Measurements from ENCODE around the gene H2BK1. TPM values are rescaled to one million over a fixed set of nuclear protein-coding genes. Genes with fewer than 3 reads are reported as not detected.

Gene H2BK1
- total and polyA plus RNA-seq, 10 donors: 0.24 TPM; not detected in 9

GRCh38 chr7:151226560-151226874 lies 16.2 kb upstream of the H2BK1 start:
- H3K4me1 ChIP-seq: peaks cover 14 to 40% (median 29%) of the 10 kb centered on the region in 6 donors
- intact Hi-C loops (cut with DNase I; ENCODE audit: low total_unique reads): no loop called here
- DNase-seq: no peak
- peaks cover 4 to 39% (median 34%) of the 10 kb centered on the region in 6 donors for H3K36me3 ChIP-seq
- TF ChIP-seq POLR2A (IDR thresholded peaks at IDR 0.05) (no peak), POLR2AphosphoS5 (IDR thresholded peaks at IDR 0.05) (no peak)
- TF ChIP-seq, protein P1, sequence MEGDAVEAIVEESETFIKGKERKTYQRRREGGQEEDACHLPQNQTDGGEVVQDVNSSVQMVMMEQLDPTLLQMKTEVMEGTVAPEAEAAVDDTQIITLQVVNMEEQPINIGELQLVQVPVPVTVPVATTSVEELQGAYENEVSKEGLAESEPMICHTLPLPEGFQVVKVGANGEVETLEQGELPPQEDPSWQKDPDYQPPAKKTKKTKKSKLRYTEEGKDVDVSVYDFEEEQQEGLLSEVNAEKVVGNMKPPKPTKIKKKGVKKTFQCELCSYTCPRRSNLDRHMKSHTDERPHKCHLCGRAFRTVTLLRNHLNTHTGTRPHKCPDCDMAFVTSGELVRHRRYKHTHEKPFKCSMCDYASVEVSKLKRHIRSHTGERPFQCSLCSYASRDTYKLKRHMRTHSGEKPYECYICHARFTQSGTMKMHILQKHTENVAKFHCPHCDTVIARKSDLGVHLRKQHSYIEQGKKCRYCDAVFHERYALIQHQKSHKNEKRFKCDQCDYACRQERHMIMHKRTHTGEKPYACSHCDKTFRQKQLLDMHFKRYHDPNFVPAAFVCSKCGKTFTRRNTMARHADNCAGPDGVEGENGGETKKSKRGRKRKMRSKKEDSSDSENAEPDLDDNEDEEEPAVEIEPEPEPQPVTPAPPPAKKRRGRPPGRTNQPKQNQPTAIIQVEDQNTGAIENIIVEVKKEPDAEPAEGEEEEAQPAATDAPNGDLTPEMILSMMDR (IDR thresholded peaks at IDR 0.05 in 8 of 11, conservative IDR thresholded peaks at IDR 0.05 in 3 of 11): no peak
- peak overlapping the region in 7 of 8 donors; percentile 62 to 89 (median 84) for H3K27ac ChIP-seq
- peak overlapping the region; percentile 48 to 94 (median 90) for H3K4me3 ChIP-seq
- H3K9me3 ChIP-seq: no peaks in the 10 kb centered on the region
- 1 to 5% (median 2%) methylated on average over 15 of the region's 15 CpGs for WGBS, 5 donors
- no peaks in the 10 kb centered on the region for H3K27me3 ChIP-seq (replicated peaks in 1 of 7)

DNA sequence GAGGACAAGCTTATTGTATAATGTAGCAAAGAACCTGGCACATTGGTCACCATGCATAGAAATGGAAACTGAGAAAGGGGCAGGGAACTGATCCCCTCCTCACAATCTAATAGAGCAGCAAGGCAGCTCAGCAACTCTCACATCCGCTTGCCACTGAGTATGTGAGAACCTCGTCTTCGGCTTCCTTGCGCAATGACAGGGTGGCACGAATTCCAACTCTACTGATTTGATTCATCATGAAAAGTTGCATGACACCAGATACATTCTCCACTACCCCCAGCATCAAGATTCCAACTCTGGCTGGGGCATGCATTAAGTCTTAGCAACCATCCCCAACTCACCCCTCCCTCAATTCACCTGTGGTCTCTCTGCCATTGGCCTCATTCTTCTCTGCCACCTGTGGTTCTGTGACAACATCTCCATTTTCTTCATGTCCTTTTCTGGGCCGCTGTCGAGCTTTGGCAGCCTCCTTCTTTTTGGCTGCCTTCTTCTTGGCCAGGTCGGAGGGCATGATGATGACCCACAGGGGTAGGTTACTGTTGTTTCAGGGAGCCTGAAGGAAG lies 15.7 kb upstream of the H2BK1 start:
- H3K4me1 ChIP-seq: peaks cover 13 to 35% (median 26%) of the 10 kb centered on the region in 6 donors
- peak overlapping the region; percentile 48 to 94 (median 90) for H3K4me3 ChIP-seq
- H3K27me3 ChIP-seq (replicated peaks in 1 of 7): no peaks in the 10 kb centered on the region
- peaks cover 4 to 44% (median 38%) of the 10 kb centered on the region in 6 donors for H3K36me3 ChIP-seq
- no peaks in the 10 kb centered on the region for H3K9me3 ChIP-seq
- 45 to 68% (median 62%) methylated on average over 8 of the region's 8 CpGs for WGBS, 5 donors
- DNase-seq: peak; percentile 45
- H3K27ac ChIP-seq: peak overlapping the region in 2 of 8 donors; percentile 84 to 88
- TF ChIP-seq POLR2AphosphoS5 (IDR thresholded peaks at IDR 0.05) (no peak), POLR2A (IDR thresholded peaks at IDR 0.05) (no peak)
- TF ChIP-seq, protein P1 (IDR thresholded peaks at IDR 0.05 in 8 of 11, conservative IDR thresholded peaks at IDR 0.05 in 3 of 11): no peak
- intact Hi-C loops (cut with DNase I; ENCODE audit: low total_unique reads): no loop called here

GRCh38 chr7:151223728-151224127 lies 13.4 kb upstream of the H2BK1 start:
- Histone ChIP-seq H3K4me1 (peaks cover 13 to 34% (median 26%) of the 10 kb centered on the region in 6 donors), H3K4me3 (no peak overlapping the region), H3K36me3 (peaks cover 4 to 67% (median 61%) of the 10 kb centered on the region in 6 donors), H3K27ac (no peak overlapping the region), H3K9me3 (no peaks in the 10 kb centered on the region), H3K27me3 (replicated peaks in 1 of 7) (no peaks in the 10 kb centered on the region)
- 90 to 96% (median 95%) methylated on average over 14 of the region's 14 CpGs for WGBS, 5 donors
- TF ChIP-seq POLR2AphosphoS5 (IDR thresholded peaks at IDR 0.05): no peak
- TF ChIP-seq POLR2A (IDR thresholded peaks at IDR 0.05): no peak
- TF ChIP-seq, protein P1 (IDR thresholded peaks at IDR 0.05 in 8 of 11, conservative IDR thresholded peaks at IDR 0.05 in 3 of 11): no peak
- intact Hi-C loops (cut with DNase I; ENCODE audit: low total_unique reads): no loop called here
- DNase-seq: peak; percentile 59

GRCh38 chr7:151218170-151218569 lies 7.9 kb upstream of the H2BK1 start:
- no peak for TF ChIP-seq POLR2A (IDR thresholded peaks at IDR 0.05)
- TF ChIP-seq POLR2AphosphoS5 (IDR thresholded peaks at IDR 0.05): no peak
- TF ChIP-seq, protein P1 (IDR thresholded peaks at IDR 0.05 in 8 of 11, conservative IDR thresholded peaks at IDR 0.05 in 3 of 11): no peak
- Histone ChIP-seq H3K27ac (no peak overlapping the region), H3K4me1 (no peaks in the 10 kb centered on the region), H3K4me3 (no peak overlapping the region), H3K9me3 (no peaks in the 10 kb centered on the region), H3K36me3 (peaks cover 10 to 100% (median 97%) of the 10 kb centered on the region in 6 donors), H3K27me3 (replicated peaks in 1 of 7) (no peaks in the 10 kb centered on the region)
- peak; percentile 36 for DNase-seq
- WGBS, 5 donors: 89 to 95% (median 92%) methylated on average over 9 of the region's 9 CpGs
- intact Hi-C loops (cut with DNase I; ENCODE audit: low total_unique reads): no loop called here

Data from spleen (tissue), 11 donors.